GM12878 (cell line): ENCODE results near the gene TAOK2. TPM values are rescaled to one million over a fixed set of nuclear protein-coding genes. Genes with fewer than 3 reads are reported as not detected.

Experiments used
- ATAC-seq: fragments of 200-7000 bp; cut with Tn5 transposase; 3 replicates; pipeline ENCODE4 v1.9.1; 2020; ENCODE audit warnings: mild to moderate bottlenecking, moderate library complexity
- BruUV-seq: library from RNA; stranded (reverse); fragments of 400-500 nt; replicated peaks from 2 replicates; lab custom pipeline; 2021; lab: Mats Ljungman, UMichigan
- CTCF ChIA-PET: fragments of 300-600 bp; sonication (Branson Sonifier 250); formaldehyde crosslinking; extraction: SDS; loops from one replicate; lab custom pipeline; 2021; ENCODE audit warnings: inconsistent platforms; lab: Yijun Ruan, JAX
- POLR2A ChIA-PET: fragments of 350-600 bp; formaldehyde crosslinking; extraction: SDS; loops from one replicate; lab custom pipeline; 2021; ENCODE audit warnings: inconsistent platforms; lab: Charles Lee
- RAD21 ChIA-PET: fragments of 300-600 bp; sonication (Branson Sonifier 250); formaldehyde crosslinking; loops from one replicate; lab custom pipeline; 2023; ENCODE audit warnings: antibody characterized with exemption; ENCODE audit not compliant: unreplicated experiment; lab: Charles Lee
- SMC1A ChIA-PET: fragments of 300-600 bp; sonication (Branson Sonifier 250); formaldehyde crosslinking; loops from one replicate; lab custom pipeline; 2023; ENCODE audit not compliant: unreplicated experiment, uncharacterized antibody; lab: Charles Lee
- DNase-seq: peaks from one replicate; pipeline ENCODE4 v3.0.0-alpha.2; 2011; ENCODE audit warnings: low read depth, low spot score
- FAIRE-seq: peaks from 3 replicates; lab custom pipeline; 2011; peaks lifted over from hg19 to GRCh38; lab: Jason Lieb, UNC
- H2AFZ ChIP-seq: 2 replicates; pipeline ENCODE4 v1.6.0; 2011; ENCODE audit warnings: low read depth, low read length, control low read depth; ENCODE audit not compliant: control insufficient read depth
- H3K27ac ChIP-seq: 2 replicates; pipeline ENCODE4 v1.5.1; 2011; ENCODE audit warnings: control low read depth; ENCODE audit not compliant: control insufficient read depth, insufficient read depth
- H3K27me3 ChIP-seq, 2 experiments: replicated peaks in 1 of 2; 2 replicates each; pipeline versions ENCODE4 v1.6.0 to v1.6.1; 2011; ENCODE audit warnings: low read length in 1 of 2; ENCODE audit not compliant: control insufficient read depth in 2 of 2, insufficient read depth in 2 of 2
- H3K36me3 ChIP-seq, 2 experiments: 2 replicates each; pipeline ENCODE4 v1.5.1; 2011; ENCODE audit warnings: low read length in 1 of 2; ENCODE audit not compliant: control insufficient read depth in 2 of 2, insufficient read depth in 2 of 2
- H3K4me1 ChIP-seq: 2 replicates; pipeline ENCODE4 v1.6.1; 2011; ENCODE audit warnings: mild to moderate bottlenecking, low read length, moderate library complexity, mixed read lengths; ENCODE audit not compliant: control insufficient read depth, insufficient read depth
- H3K4me2 ChIP-seq: 2 replicates; pipeline ENCODE4 v1.6.0; 2011; ENCODE audit warnings: control low read depth; ENCODE audit not compliant: control insufficient read depth, insufficient read depth
- H3K4me3 ChIP-seq: fragments of 200-600 bp; sonication (generic); 2 replicates; pipeline ENCODE4 v1.5.1; 2016
- H3K79me2 ChIP-seq: 2 replicates; pipeline ENCODE4 v1.6.0; 2011; ENCODE audit warnings: low read length; ENCODE audit not compliant: control insufficient read depth, insufficient read depth
- H3K9ac ChIP-seq: 2 replicates; pipeline ENCODE4 v1.8.0; 2011; ENCODE audit warnings: low read length, control low read depth, mixed read lengths; ENCODE audit not compliant: control insufficient read depth, insufficient read depth
- H3K9me3 ChIP-seq: replicated peaks from 3 replicates; pipeline ENCODE4 v1.5.1; 2011; ENCODE audit warnings: mild to moderate bottlenecking, low read length; ENCODE audit not compliant: control insufficient read depth, insufficient read depth
- H4K20me1 ChIP-seq: 2 replicates; pipeline ENCODE4 v1.6.0; 2011; ENCODE audit not compliant: control insufficient read depth, insufficient read depth
- CBX5 ChIP-seq: sonication (generic); IDR thresholded peaks from 2 replicates; pipeline ENCODE4 v1.6.1; 2016; ENCODE audit warnings: low read depth, moderate library complexity, mild to moderate bottlenecking, inconsistent platforms
- E4F1 ChIP-seq: fragments of 450-650 bp; IDR thresholded peaks from 2 replicates; pipeline ENCODE4 v1.6.1; 2018; ENCODE audit warnings: borderline replicate concordance, mild to moderate bottlenecking; ENCODE audit not compliant: partially characterized antibody
- ETV6 ChIP-seq, 2 experiments: fragments of 450-650 bp in 1 of 2; IDR thresholded peaks in 1 of 2; conservative IDR thresholded peaks in 1 of 2; 2 replicates each; pipeline ENCODE4 v1.6.1; 2014; ENCODE audit warnings: antibody characterized with exemption in 1 of 2, borderline replicate concordance in 1 of 2, low read depth in 1 of 2, mild to moderate bottlenecking in 1 of 2, moderate library complexity in 1 of 2
- HCFC1 ChIP-seq: fragments of 150-350 bp; IDR thresholded peaks from 2 replicates; pipeline ENCODE4 v1.6.1; 2014; ENCODE audit warnings: low read length
- IKZF2 ChIP-seq, 2 experiments: fragments of 450-650 bp; IDR thresholded peaks; 2 replicates each; pipeline ENCODE4 v1.6.1; 2017; ENCODE audit warnings: mild to moderate bottlenecking in 2 of 2, moderate library complexity in 2 of 2
- MTA2 ChIP-seq: fragments of 450-650 bp; IDR thresholded peaks from 2 replicates; pipeline ENCODE4 v1.6.1; 2016; ENCODE audit warnings: low read depth, mild to moderate bottlenecking, moderate library complexity
- NR2F1 ChIP-seq: fragments of 450-650 bp; conservative IDR thresholded peaks from 2 replicates; pipeline ENCODE4 v1.6.1; 2017; ENCODE audit warnings: mild to moderate bottlenecking
- RBBP5 ChIP-seq: fragments of 200-600 bp; sonication (generic); conservative IDR thresholded peaks from 2 replicates; pipeline ENCODE4 v1.6.1; 2016
- WGBS: methylation state at CpG from one replicate; pipeline ENCODE4 v1.1.6; 2016; ENCODE audit warnings: low lambda C conversion rate; ENCODE audit not compliant: insufficient replicate concordance, insufficient coverage; ENCODE audit errors: missing lambda C conversion rate; 5-methylcytosine and 5-hydroxymethylcytosine counted together
- in situ Hi-C: fragments of 300-500 bp; cut with MboI; formaldehyde crosslinking; loops from 9 replicates; pipeline ENCODE4 v1.14.3; 2018; ENCODE audit warnings: mixed read lengths
- intact Hi-C: fragments of 100-400 bp; cut with micrococcal nuclease; formaldehyde crosslinking; loops from one replicate; pipeline ENCODE4 v1.14.2; 2022; ENCODE audit not compliant: unreplicated experiment
- polyA plus RNA-seq, 11 experiments: library from polyadenylated mRNA; depleted of rRNA in 4 of 11; unstranded in 6 of 11; stranded (reverse) in 5 of 11; fragments of >200 nt; fragmentation: Nextera tagmentation in 4 of 11; fragmentation: Illumina TruSeq in 1 of 11; extraction: Ambion mirVana in 4 of 11; extraction: Trizol in 1 of 11; gene quantifications; 1 replicate in 1 of 11; 2 replicates in 10 of 11; pipeline versions ENCODE4 v1.2.1 to v1.2.3, GENCODE V29; 2011 to 2016; ENCODE audit warnings: inconsistent platforms in 2 of 11, missing spikeins in 2 of 11, low read depth in 1 of 11
- total RNA-seq, 4 experiments: library from RNA; depleted of rRNA in 3 of 4; stranded (reverse); fragments of >200 nt in 3 of 4; fragmentation: Illumina TruSeq in 1 of 4; extraction: Trizol in 1 of 4; gene quantifications; 2 replicates each; pipeline versions ENCODE4 v1.2.1 to v1.2.3, GENCODE V29; 2013 to 2021
- TF ChIP-seq, protein P1 (sequence below): IDR thresholded peaks from 2 replicates; pipeline ENCODE4 v1.6.1; 2012; ENCODE audit warnings: low read depth, low read length, improper control_type of control experiment
- TF ChIP-seq, protein P2 (sequence below): fragments of 450-650 bp; IDR thresholded peaks from 2 replicates; pipeline ENCODE4 v1.6.1; 2014; ENCODE audit warnings: mild to moderate bottlenecking

Gene TAOK2
- total and polyA plus RNA-seq, 10 of the 15 experiments (the other 5 are each of a cell fraction or from before 2014, with no cell fraction given): 0.14 to 40.2 (median 11.6) TPM

- H3K9me3 ChIP-seq: no peaks in the 10 kb centered on the region
- BruUV-seq: no TSS peak
- ATAC-seq: no peak
- no peak overlapping the region for H2AFZ ChIP-seq
- no peak overlapping the region for H3K4me3 ChIP-seq
- H3K79me2 ChIP-seq: no peaks in the 10 kb centered on the region
- peaks cover 6 to 10% of the 10 kb centered on the region in 2 experiments; a peak in 3 of 4 replicates for H3K27me3 ChIP-seq
- POLR2A ChIA-PET: no interaction called here
- no peak for FAIRE-seq
- 43% methylated on average over 18 of the region's 18 CpGs for WGBS
- no peak overlapping the region for H3K4me2 ChIP-seq
- SMC1A ChIA-PET: no interaction called here
- no peak for TF ChIP-seq E4F1
- TF ChIP-seq HCFC1: no peak
- no peak for TF ChIP-seq MTA2
- no peak for TF ChIP-seq NR2F1
- TF ChIP-seq IKZF2 (IDR thresholded peaks at IDR 0.05): no peak
- TF ChIP-seq, protein P1, sequence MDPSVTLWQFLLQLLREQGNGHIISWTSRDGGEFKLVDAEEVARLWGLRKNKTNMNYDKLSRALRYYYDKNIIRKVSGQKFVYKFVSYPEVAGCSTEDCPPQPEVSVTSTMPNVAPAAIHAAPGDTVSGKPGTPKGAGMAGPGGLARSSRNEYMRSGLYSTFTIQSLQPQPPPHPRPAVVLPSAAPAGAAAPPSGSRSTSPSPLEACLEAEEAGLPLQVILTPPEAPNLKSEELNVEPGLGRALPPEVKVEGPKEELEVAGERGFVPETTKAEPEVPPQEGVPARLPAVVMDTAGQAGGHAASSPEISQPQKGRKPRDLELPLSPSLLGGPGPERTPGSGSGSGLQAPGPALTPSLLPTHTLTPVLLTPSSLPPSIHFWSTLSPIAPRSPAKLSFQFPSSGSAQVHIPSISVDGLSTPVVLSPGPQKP: no peak
- no peak for TF ChIP-seq ETV6 (conservative IDR thresholded peaks at IDR 0.05 in 1 of 2, IDR thresholded peaks at IDR 0.05 in 1 of 2; ENCODE audit: borderline replicate concordance in 1 of 2, low read depth in 1 of 2)
- TF ChIP-seq CBX5: no peak
- TF ChIP-seq, protein P2, sequence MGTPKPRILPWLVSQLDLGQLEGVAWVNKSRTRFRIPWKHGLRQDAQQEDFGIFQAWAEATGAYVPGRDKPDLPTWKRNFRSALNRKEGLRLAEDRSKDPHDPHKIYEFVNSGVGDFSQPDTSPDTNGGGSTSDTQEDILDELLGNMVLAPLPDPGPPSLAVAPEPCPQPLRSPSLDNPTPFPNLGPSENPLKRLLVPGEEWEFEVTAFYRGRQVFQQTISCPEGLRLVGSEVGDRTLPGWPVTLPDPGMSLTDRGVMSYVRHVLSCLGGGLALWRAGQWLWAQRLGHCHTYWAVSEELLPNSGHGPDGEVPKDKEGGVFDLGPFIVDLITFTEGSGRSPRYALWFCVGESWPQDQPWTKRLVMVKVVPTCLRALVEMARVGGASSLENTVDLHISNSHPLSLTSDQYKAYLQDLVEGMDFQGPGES: no peak
- no peak for TF ChIP-seq RBBP5
- TF ChIP-seq, all 136 proteins: peak for 0
- H3K27ac ChIP-seq: no peak overlapping the region
- no peaks in the 10 kb centered on the region for H3K4me1 ChIP-seq
- no peak for DNase-seq
- intact Hi-C loops: loop anchor here (10.0 kb wide), 1 partner anchor 122 kb away; the partner anchor contains the start of gene ASPHD1
- ChIA-PET CTCF (interaction anchor here (0.7 kb wide), 1 partner anchor 164 kb away, joined by 3 read pairs; no protein-coding TSS in a partner anchor), RAD21 (no interaction called here)
- no peaks in the 10 kb centered on the region for H3K36me3 ChIP-seq
- H3K9ac ChIP-seq: no peak overlapping the region
- in situ Hi-C loops: loop anchor here (5.0 kb wide), 1 partner anchor 329 kb away; no protein-coding TSS in a partner anchor
- no peaks in the 10 kb centered on the region; the same call in 1 of the 2 replicates for H4K20me1 ChIP-seq
These were observed 52.8 kb downstream of the TAOK2 start for GRCh38 chr16:30026449-30026848.
